H54 (cell line): ENCODE measurements around the gene CIAO2B.
A peak's percentile ranks its signal among the peaks of the same experiment; 100 is the strongest.
"Not testable (repeated sequence)": the region's sequence is repeated elsewhere in the genome, so short reads cannot be mapped to it uniquely, and the experiment has no call there.

Source experiments
- DNase-seq: peaks from one replicate; pipeline ENCODE4 v3.0.0; 2011; ENCODE audit warnings: low spot score, mixed read lengths; ENCODE audit not compliant: insufficient read length
- FAIRE-seq: peaks from 3 replicates; lab custom pipeline; 2011; peaks lifted over from hg19 to GRCh38; lab: Jason Lieb, UNC
- POLR2A ChIP-seq: IDR thresholded peaks from 2 replicates; pipeline ENCODE4 v1.6.1; 2011; ENCODE audit warnings: low read depth, mild to moderate bottlenecking, low read length

Gene CIAO2B

GRCh38 chr16:66964049-66964448 lies 29.8 kb upstream of the CIAO2B start:
- DNase-seq: no peak
- no peak for FAIRE-seq
- no peak for TF ChIP-seq POLR2A

- FAIRE-seq: no peak
- no peak for TF ChIP-seq POLR2A
- no peak for DNase-seq
These were observed 27.7 kb upstream of the CIAO2B start for GRCh38 chr16:66961914-66962313.

- no peak for TF ChIP-seq POLR2A
- DNase-seq (peak; percentile 75), FAIRE-seq (peak; percentile 70)
These were observed 27.0 kb upstream of the CIAO2B start, which contains the start of gene CES3 for GRCh38 chr16:66961065-66961744. Gene CES3, plus strand, starts transcription at chr16:66961266. Its CDS starts 42 bp downstream, at chr16:66961308.

GRCh38 chr16:66960270-66960669 lies 26.1 kb upstream of the CIAO2B start:
- FAIRE-seq (no peak), DNase-seq (no peak)
- no peak for TF ChIP-seq POLR2A

- TF ChIP-seq POLR2A: no peak
- DNase-seq: no peak
- FAIRE-seq: no peak
These were observed 25.5 kb upstream of the CIAO2B start for GRCh38 chr16:66959704-66960161.

GRCh38 chr16:66958857-66959703 lies 24.9 kb upstream of the CIAO2B start:
- FAIRE-seq (no peak), DNase-seq (no peak)
- TF ChIP-seq POLR2A: no peak

- not testable (repeated sequence) for FAIRE-seq, DNase-seq
These were observed 21.9 kb upstream of the CIAO2B start for GRCh38 chr16:66956154-66956457.

- not testable (repeated sequence) for FAIRE-seq, DNase-seq
These were observed 21.4 kb upstream of the CIAO2B start for GRCh38 chr16:66955363-66956153.

- DNase-seq (peak; percentile 56), FAIRE-seq (peak; percentile 91)
- TF ChIP-seq POLR2A: no peak
These were observed 20.0 kb upstream of the CIAO2B start for GRCh38 chr16:66954097-66954659.

- FAIRE-seq: no peak
- DNase-seq: no peak
- no peak for TF ChIP-seq POLR2A
These were observed 19.4 kb upstream of the CIAO2B start for GRCh38 chr16:66953462-66954096.

- TF ChIP-seq POLR2A: no peak
- DNase-seq: no peak
- FAIRE-seq: no peak
These were observed 18.4 kb upstream of the CIAO2B start for GRCh38 chr16:66952430-66953110.

- DNase-seq: no peak
- no peak for FAIRE-seq
- no peak for TF ChIP-seq POLR2A
These were observed 17.0 kb upstream of the CIAO2B start for GRCh38 chr16:66950971-66951790.
